ENCODE data around the gene CIDEB.

The CIDEB gene

DNA sequence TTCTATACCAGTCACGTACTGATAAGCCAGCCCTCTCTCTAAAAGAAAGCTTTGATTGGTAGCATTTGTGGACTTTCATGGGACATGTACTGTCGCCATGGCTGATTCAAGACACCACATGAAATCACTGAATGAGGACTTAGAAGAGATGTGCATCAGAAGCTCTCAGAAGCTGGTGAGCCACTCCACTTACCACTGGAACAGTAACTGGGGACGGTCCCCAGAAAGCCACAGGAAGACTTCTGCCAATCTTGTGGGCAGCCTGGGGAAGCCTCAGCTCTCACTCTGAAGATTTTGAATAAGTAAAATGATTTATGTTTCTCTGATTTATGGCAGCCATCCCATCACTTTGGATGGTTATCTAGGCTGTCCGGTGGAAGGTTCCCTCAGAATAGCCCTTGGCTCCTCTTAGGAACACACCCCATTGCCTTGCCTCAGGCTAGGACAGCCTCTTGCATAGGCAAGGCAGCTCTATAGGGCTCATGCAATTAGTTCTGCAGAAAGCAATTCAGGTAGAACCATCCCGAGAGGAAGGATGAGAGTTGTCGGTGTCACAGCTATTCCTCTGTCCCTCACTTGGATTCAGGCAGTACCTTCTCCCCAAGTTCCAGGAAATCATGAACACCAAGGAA, 18.0 kb downstream of the CIDEB start:
- no peaks in the 10 kb centered on the region for H3K79me2 ChIP-seq (ENCODE audit: insufficient read depth, low read length)
- TF ChIP-seq EZH2phosphoT487 (conservative IDR thresholded peaks at IDR 0.05; ENCODE audit: low read length): no peak
- TF ChIP-seq, protein P1, sequence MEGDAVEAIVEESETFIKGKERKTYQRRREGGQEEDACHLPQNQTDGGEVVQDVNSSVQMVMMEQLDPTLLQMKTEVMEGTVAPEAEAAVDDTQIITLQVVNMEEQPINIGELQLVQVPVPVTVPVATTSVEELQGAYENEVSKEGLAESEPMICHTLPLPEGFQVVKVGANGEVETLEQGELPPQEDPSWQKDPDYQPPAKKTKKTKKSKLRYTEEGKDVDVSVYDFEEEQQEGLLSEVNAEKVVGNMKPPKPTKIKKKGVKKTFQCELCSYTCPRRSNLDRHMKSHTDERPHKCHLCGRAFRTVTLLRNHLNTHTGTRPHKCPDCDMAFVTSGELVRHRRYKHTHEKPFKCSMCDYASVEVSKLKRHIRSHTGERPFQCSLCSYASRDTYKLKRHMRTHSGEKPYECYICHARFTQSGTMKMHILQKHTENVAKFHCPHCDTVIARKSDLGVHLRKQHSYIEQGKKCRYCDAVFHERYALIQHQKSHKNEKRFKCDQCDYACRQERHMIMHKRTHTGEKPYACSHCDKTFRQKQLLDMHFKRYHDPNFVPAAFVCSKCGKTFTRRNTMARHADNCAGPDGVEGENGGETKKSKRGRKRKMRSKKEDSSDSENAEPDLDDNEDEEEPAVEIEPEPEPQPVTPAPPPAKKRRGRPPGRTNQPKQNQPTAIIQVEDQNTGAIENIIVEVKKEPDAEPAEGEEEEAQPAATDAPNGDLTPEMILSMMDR (IDR thresholded peaks at IDR 0.05; ENCODE audit: insufficient read depth, low read length, poor library complexity, severe bottlenecking): no peak
- no peak overlapping the region for H2AFZ ChIP-seq (ENCODE audit: low read depth, low read length, severe bottlenecking)
- no peaks in the 10 kb centered on the region for H3K9me2 ChIP-seq (replicated peaks; ENCODE audit: insufficient read depth, low read length)
- H3K4me2 ChIP-seq (ENCODE audit: low read depth, low read length, poor library complexity, severe bottlenecking): no peak overlapping the region
- H3K9me3 ChIP-seq (ENCODE audit: insufficient read depth, low read length): no peaks in the 10 kb centered on the region
- H3K27me3 ChIP-seq (ENCODE audit: low read length): no peaks in the 10 kb centered on the region
- no peak overlapping the region for H3K4me3 ChIP-seq (ENCODE audit: insufficient read depth, low read length, poor library complexity, severe bottlenecking)
- no peaks in the 10 kb centered on the region for H3K36me3 ChIP-seq (ENCODE audit: low read length)
- no peaks in the 10 kb centered on the region for H4K20me1 ChIP-seq (ENCODE audit: low read depth, low read length)
- H3K9ac ChIP-seq (ENCODE audit: low read length): no peak overlapping the region
- no peak overlapping the region for H3K27ac ChIP-seq (ENCODE audit: low read depth, low read length)
- no peaks in the 10 kb centered on the region for H3F3A ChIP-seq (ENCODE audit: insufficient read depth)

DNA sequence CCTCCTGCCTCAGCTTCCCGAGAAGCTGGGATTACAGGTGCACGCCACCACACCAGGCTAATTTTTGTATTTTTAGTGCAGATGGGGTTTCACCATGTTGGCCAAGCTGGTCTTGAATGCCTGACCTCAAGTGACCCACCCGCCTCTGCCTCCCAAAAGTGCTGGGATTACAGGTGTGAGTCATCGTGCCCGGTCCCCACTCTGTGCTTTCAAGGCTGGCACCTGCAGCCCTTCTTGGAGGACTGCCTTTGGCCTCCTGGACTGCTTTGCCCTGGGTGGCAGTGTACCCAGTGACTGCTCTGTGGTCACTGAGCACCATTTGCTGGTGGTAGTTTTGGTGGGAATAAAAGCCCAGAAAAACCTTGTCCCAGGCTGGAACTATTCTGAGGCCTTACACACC, 20.8 kb downstream of the CIDEB start:
- Histone ChIP-seq H3K27me3 (ENCODE audit: low read length) (no peaks in the 10 kb centered on the region), H3K27ac (ENCODE audit: low read depth, low read length) (no peak overlapping the region), H3K9me3 (ENCODE audit: insufficient read depth, low read length) (no peaks in the 10 kb centered on the region), H3K4me3 (ENCODE audit: insufficient read depth, low read length, poor library complexity, severe bottlenecking) (no peak overlapping the region), H3K79me2 (ENCODE audit: insufficient read depth, low read length) (no peaks in the 10 kb centered on the region), H2AFZ (ENCODE audit: low read depth, low read length, severe bottlenecking) (no peak overlapping the region), H3K36me3 (ENCODE audit: low read length) (no peaks in the 10 kb centered on the region), H3F3A (ENCODE audit: insufficient read depth) (no peaks in the 10 kb centered on the region), H4K20me1 (ENCODE audit: low read depth, low read length) (no peaks in the 10 kb centered on the region), H3K9me2 (replicated peaks; ENCODE audit: insufficient read depth, low read length) (no peaks in the 10 kb centered on the region), H3K4me2 (ENCODE audit: low read depth, low read length, poor library complexity, severe bottlenecking) (no peak overlapping the region), H3K9ac (ENCODE audit: low read length) (no peak overlapping the region)
- TF ChIP-seq EZH2phosphoT487 (conservative IDR thresholded peaks at IDR 0.05; ENCODE audit: low read length): no peak
- TF ChIP-seq, protein P1 (IDR thresholded peaks at IDR 0.05; ENCODE audit: insufficient read depth, low read length, poor library complexity, severe bottlenecking): no peak

DNA sequence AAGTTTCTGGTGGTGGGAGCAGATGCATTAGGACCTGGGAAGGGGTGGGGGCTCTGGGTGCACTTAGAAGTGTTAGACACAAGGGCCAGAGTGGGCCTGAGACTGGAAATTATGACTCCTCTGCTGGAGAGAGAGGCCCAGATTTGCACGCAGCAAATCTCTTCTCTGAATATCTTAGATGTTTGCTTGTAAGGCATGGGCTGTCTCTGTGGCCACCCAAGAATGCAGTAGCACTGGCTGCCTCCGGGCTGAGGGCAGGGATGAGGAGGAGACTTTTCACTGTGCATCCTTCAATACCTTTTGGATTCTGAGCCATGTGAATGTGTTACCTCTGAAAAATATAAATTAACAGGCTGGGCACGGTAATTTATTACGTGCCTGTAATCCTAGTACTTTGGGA, 22.4 kb downstream of the CIDEB start:
- Histone ChIP-seq H3K4me2 (ENCODE audit: low read depth, low read length, poor library complexity, severe bottlenecking) (no peak overlapping the region), H3K36me3 (ENCODE audit: low read length) (no peaks in the 10 kb centered on the region), H3K27ac (ENCODE audit: low read depth, low read length) (no peak overlapping the region), H3F3A (ENCODE audit: insufficient read depth) (no peaks in the 10 kb centered on the region), H3K79me2 (ENCODE audit: insufficient read depth, low read length) (no peaks in the 10 kb centered on the region), H3K9me2 (replicated peaks; ENCODE audit: insufficient read depth, low read length) (no peaks in the 10 kb centered on the region), H4K20me1 (ENCODE audit: low read depth, low read length) (no peaks in the 10 kb centered on the region), H3K27me3 (ENCODE audit: low read length) (no peaks in the 10 kb centered on the region), H3K9ac (ENCODE audit: low read length) (no peak overlapping the region), H3K4me3 (ENCODE audit: insufficient read depth, low read length, poor library complexity, severe bottlenecking) (no peak overlapping the region), H2AFZ (ENCODE audit: low read depth, low read length, severe bottlenecking) (no peak overlapping the region), H3K9me3 (ENCODE audit: insufficient read depth, low read length) (no peaks in the 10 kb centered on the region)
- TF ChIP-seq, protein P1 (IDR thresholded peaks at IDR 0.05; ENCODE audit: insufficient read depth, low read length, poor library complexity, severe bottlenecking): no peak
- no peak for TF ChIP-seq EZH2phosphoT487 (conservative IDR thresholded peaks at IDR 0.05; ENCODE audit: low read length)
